ENCODE results near the gene TIMM44.

- TF ChIP-seq REST (IDR thresholded peaks at IDR 0.05; ENCODE audit: low read depth, low read length), result no peak
- no peak for TF ChIP-seq ETV6 (conservative IDR thresholded peaks at IDR 0.05 in 1 of 2, IDR thresholded peaks at IDR 0.05 in 1 of 2; ENCODE audit: borderline replicate concordance in 1 of 2, low read depth in 1 of 2)
- TF ChIP-seq, protein P1, sequence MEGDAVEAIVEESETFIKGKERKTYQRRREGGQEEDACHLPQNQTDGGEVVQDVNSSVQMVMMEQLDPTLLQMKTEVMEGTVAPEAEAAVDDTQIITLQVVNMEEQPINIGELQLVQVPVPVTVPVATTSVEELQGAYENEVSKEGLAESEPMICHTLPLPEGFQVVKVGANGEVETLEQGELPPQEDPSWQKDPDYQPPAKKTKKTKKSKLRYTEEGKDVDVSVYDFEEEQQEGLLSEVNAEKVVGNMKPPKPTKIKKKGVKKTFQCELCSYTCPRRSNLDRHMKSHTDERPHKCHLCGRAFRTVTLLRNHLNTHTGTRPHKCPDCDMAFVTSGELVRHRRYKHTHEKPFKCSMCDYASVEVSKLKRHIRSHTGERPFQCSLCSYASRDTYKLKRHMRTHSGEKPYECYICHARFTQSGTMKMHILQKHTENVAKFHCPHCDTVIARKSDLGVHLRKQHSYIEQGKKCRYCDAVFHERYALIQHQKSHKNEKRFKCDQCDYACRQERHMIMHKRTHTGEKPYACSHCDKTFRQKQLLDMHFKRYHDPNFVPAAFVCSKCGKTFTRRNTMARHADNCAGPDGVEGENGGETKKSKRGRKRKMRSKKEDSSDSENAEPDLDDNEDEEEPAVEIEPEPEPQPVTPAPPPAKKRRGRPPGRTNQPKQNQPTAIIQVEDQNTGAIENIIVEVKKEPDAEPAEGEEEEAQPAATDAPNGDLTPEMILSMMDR (IDR thresholded peaks at IDR 0.05 in 2 of 3, conservative IDR thresholded peaks at IDR 0.05 in 1 of 3; ENCODE audit: control insufficient read depth in 2 of 3, extremely low read depth in 1 of 3, insufficient read depth in 1 of 3, low read depth in 3 of 3, low read length in 3 of 3), result no peak
- no peak for TF ChIP-seq ZNF384 (IDR thresholded peaks at IDR 0.05; ENCODE audit: borderline replicate concordance, low read depth, low read length)
- no peak for TF ChIP-seq ESRRA (IDR thresholded peaks at IDR 0.05; ENCODE audit: low read length)
- no peak for TF ChIP-seq EZH2 (IDR thresholded peaks at IDR 0.05; ENCODE audit: borderline replicate concordance, control insufficient read depth, low read depth, low read length)
- TF ChIP-seq EGR1 (IDR thresholded peaks at IDR 0.05; ENCODE audit: borderline replicate concordance in 1 of 2, low read depth in 2 of 2, low read length in 2 of 2), result no peak
- TF ChIP-seq ZSCAN29 (IDR thresholded peaks at IDR 0.05), result no peak
- no peak for TF ChIP-seq YY1 (IDR thresholded peaks at IDR 0.05; ENCODE audit: low read depth, low read length)
Observed at GRCh38 chr19:7881910-7882309, 61.6 kb downstream of the TIMM44 start.

Data from GM12878 (cell line).